T-helper 1 cell (primary cell): ENCODE measurements around the gene MICALL1.
"Not testable (repeated sequence)": the region's sequence is repeated elsewhere in the genome, so short reads cannot be mapped to it uniquely, and the experiment has no call there.

ENCODE experiments used
- DNase-seq, 5 donors: peaks; one replicate each; pipeline ENCODE4 v3.0.0-alpha.2; 2012 to 2020

Gene MICALL1

DNA sequence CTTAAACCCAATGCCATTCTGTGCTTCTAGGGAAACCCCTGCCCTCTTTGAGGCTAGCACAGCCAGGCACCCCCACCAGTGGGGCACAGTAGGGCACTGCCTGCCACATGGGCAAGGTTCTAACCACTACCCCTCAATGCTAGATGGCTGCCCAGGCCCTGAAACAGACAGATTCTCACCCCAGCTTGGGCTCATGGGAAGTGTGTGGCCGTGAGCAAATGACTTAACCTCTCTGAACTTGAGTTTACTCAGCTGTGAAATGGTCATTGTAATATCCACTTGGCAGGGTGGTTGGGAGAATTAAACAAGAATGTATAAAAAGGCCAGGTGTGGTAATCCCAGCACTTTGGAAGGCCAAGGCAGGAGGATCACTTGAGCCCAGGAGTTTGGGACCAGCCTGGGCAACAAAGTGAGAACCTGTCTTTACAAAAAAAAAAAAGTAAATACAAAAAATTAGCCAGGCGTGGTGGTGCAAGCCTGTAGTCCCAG is 24.9 kb downstream of the MICALL1 start:
- no peak for DNase-seq

GRCh38 chr22:37931893-37932389 is 25.8 kb downstream of the MICALL1 start:
- DNase-seq: no peak

GRCh38 chr22:37932401-37932800 is 26.3 kb downstream of the MICALL1 start:
- no peak for DNase-seq

GRCh38 chr22:37932821-37933578 is 26.9 kb downstream of the MICALL1 start:
- no peak for DNase-seq

DNA sequence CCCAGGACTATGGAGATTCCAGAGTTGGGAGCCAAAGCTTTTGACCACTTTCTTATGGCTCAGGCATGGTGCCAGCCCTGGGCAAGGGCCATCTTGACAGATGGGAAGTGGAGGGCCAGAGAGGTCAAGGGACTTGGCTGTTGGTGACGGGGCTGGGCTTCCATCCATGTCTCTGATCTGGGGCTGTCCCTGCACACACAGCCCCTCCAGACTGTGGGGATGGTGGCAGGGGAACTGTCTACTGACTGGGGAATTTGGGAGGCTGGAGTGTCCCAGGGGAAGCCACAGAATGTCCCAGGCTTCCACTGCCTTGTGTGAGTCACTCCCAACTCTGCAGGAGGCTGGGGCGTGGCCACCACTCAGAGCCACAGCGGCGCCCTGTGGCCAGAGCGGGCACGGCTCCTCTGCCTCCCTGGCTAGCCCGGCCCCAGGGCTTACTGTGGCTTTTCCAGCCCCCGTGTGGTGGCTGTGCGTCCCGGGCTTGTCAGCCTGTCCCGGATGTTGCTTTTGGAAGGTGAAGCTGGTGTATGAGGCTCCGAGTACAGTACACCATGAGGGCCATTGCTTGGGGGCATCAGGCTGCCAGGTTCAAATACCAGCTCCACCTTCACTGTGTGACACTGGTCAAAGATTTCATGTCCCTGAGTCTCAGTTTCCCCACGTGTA is 27.7 kb downstream of the MICALL1 start:
- DNase-seq: peak; percentile 59 to 84 (median 67)

- no peak for DNase-seq
Measured at GRCh38 chr22:37940698-37941376, 34.7 kb downstream of the MICALL1 start.

GRCh38 chr22:37942133-37942532 is 36.0 kb downstream of the MICALL1 start:
- no peak for DNase-seq

DNA sequence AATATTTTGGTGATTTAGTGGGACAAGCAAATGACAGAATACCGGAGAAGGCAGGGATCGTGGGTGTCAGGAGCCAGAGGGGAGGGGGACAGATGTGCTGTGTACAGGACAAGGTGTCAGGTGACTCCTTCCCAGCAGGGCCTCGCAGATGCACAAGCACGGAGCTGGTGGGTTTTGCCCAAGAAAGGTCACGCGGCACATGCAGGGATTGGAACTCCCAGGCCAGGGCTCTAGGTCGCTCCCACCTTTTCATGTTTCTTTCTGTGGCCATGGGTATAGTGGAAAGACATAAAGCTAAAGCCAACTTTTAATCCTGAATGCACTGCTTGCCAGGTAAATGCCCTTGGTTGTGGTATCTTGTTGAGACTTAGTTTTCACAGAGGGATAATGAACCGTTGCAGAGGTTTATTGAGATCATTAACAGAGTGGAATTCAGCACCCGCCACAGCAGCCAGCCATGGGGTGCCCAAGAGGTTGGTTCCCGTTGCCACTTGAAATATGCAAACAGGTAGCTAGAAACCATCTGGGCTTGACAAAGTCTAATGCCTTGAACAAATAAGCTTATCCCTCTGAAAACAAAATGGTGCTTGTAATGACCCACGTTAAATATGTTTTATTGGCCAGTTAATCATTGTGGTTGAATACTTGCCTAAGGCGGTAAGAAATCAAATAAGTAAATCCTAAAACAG is 37.2 kb downstream of the MICALL1 start:
- no peak for DNase-seq

- DNase-seq: no peak
Measured at GRCh38 chr22:37943825-37944198, 37.7 kb downstream of the MICALL1 start.

GRCh38 chr22:37944423-37944822 is 38.3 kb downstream of the MICALL1 start:
- DNase-seq: not testable (repeated sequence)

- not testable (repeated sequence) for DNase-seq
Measured at GRCh38 chr22:37947142-37947795, 41.2 kb downstream of the MICALL1 start.

DNA sequence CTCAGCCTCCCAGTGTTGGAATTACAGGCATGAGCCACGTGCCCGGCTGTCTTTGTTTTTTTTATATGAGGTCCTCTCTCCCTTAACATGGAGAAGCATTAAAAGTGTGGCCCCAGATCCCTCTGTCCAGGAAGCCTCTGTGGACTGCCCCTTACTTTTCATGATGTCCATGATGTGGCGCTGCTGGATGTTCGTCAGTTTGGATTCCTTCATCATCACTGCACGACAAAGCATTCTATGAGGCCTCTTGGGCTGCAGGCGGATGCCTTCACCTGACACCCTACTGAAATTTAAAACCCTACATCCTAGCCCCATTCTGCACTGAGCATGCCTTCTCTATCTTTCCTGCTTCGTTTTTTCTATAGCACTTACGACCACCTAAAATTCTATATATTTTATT is 45.2 kb downstream of the MICALL1 start:
- no peak for DNase-seq

GRCh38 chr22:37952629-37953028 is 46.5 kb downstream of the MICALL1 start:
- DNase-seq: not testable (repeated sequence)

DNA sequence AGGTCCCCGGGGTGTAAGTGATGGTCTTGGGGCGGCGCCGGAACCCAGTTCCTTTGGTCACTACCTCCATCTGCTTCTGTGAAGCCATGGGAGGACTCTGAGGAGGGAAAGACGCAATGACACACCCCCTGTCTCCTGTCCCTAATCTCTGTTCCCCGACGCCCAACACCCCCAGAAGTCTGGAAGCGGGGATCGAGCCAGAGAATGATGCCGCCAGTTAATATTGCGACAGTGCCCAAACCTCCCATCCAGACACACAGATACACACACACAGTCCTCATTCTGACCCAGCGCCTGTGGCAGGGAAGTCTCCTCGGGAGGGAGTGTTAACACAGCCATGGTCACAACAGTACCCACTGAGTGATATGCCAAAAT is 47.0 kb downstream of the MICALL1 start:
- DNase-seq: peak in 1 of 5 donors; percentile 7

DNA sequence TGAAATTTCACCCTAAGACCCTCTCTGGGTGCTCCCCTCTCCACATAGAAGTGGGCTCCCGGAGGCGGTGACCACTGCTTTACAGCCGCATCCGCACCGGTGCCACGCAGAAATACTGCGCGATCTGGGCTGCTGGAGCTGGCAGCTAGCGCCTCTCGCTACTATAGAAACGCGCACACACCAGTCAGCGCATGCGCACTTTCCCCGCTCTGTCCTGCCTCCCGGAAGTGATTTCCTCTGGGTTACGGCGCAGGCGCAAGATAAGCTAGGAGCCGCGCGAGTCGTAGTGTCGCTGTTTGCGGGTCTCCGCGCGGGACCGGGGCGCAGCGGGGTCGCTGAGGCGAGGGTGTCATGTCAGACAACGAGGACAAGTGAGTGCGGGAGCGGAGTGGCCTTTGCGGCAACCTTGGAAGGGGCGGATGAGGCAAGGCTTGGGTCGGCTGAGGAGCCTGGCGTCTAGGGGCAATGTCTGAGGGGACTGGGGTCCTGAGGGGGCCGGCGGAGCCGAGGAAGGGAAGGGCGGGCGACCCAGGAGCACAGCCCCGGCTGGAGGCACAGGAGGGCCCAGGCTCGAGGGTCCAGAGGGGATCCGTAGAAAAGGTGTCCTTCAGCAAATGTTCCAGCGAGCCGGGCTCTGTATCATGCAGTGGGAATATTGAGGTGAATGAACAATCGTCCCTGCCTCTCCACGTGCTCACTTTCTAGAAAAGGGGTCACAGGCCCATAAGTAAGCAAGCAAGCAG is 47.5 kb downstream of the MICALL1 start, which contains the start of the genes C22orf23 and POLR2F:
TSS of gene C22orf23 (minus strand) at position 165 of the 743 bp plus-strand sequence. CDS start 452 bp downstream, outside the sequence.
TSS of gene POLR2F (plus strand) at position 263 of the 743 bp plus-strand sequence. CDS start at position 352, 89 bp downstream.
- DNase-seq: peak; percentile 94 to 98 (median 95)

DNA sequence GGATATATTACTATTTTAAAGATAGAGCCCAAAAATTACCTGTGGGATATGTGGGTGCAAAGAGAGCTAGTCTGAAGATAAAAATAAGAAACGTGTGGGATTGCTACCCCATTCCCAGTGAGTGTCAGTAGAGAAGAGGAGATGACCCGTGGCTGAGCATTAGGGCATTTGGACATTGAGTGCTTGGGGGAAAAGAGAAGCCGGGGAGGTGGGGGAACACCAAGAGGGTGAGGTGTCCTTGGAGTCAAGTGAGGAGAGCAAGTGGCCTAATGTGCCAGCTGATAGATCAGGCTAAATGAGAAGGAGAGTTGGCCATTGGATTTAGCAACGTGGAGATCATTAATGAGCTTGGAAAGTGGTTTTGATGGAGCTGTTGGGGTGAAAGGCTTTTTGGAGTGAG is 48.6 kb downstream of the MICALL1 start:
- no peak for DNase-seq

GRCh38 chr22:37955825-37956397 is 49.8 kb downstream of the MICALL1 start:
- DNase-seq: not testable (repeated sequence)

DNA sequence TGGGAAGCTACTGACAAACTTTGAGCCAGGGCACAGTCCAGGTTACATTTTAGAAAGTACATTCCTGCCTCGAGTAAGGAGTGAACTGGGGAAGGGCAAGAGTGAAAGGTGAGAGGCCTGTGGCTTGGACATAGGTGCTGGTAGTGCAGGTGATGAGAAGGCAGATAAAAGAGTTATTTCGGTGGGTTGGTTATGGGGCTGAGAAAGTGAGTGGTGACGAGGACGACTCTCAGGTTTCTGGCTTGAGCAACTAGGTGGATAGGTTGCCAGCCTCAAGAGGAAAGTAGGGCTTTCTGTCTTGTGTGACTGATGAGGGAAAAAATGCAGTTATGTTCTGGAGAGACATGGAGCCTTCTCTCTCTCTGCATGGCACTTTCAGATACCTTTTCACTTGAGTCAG is 51.1 kb downstream of the MICALL1 start:
- no peak for DNase-seq

GRCh38 chr22:37959231-37959825 is 53.2 kb downstream of the MICALL1 start:
- no peak for DNase-seq

DNA sequence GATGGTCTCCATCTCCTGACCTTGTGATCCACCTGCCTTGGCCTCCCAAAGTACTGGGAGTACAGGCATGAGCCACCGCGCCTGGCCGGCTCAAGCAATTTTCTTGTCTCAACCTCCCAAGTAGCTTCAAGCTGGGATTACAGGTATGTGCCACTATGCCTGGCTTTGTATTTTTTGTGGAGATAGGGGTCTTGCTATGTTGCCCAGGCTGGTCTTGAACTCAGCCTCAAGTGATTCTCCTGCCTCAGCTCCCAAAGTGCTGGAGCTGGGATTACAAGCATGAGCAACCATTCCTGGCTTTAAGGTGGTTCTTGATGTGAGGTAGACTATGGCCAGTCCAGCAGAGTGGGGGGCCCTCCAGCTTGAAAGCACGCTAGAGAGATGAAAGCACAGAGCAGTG is 55.0 kb downstream of the MICALL1 start:
- DNase-seq: no peak
